Kidney tubule cell (primary cell): ENCODE results near the gene CAND1.
A peak's percentile ranks its signal among the peaks of the same experiment; 100 is the strongest.

ENCODE experiments used
- DNase-seq: peaks from one replicate; pipeline ENCODE4 v3.0.0-alpha.2; 2018; ENCODE audit warnings: low spot score

Gene CAND1

GRCh38 chr12:67280572-67280971, 11.4 kb downstream of the CAND1 start:
- no peak for DNase-seq

GRCh38 chr12:67284561-67284960, 15.4 kb downstream of the CAND1 start:
- DNase-seq: no peak

- no peak for DNase-seq
Measured at GRCh38 chr12:67286257-67286656, 17.1 kb downstream of the CAND1 start.

GRCh38 chr12:67287311-67287710, 18.2 kb downstream of the CAND1 start:
- DNase-seq: no peak

GRCh38 chr12:67288561-67288960, 19.4 kb downstream of the CAND1 start:
- DNase-seq: no peak

GRCh38 chr12:67290378-67290777, 21.2 kb downstream of the CAND1 start:
- DNase-seq: no peak

- DNase-seq: no peak
Measured at GRCh38 chr12:67299526-67299925, 30.4 kb downstream of the CAND1 start.

- DNase-seq: no peak
Measured at GRCh38 chr12:67299926-67300325, 30.8 kb downstream of the CAND1 start.

GRCh38 chr12:67302162-67302561, 33.0 kb downstream of the CAND1 start:
- no peak for DNase-seq

GRCh38 chr12:67305544-67305943, 36.4 kb downstream of the CAND1 start:
- no peak for DNase-seq

GRCh38 chr12:67306712-67307111, 37.6 kb downstream of the CAND1 start:
- no peak for DNase-seq

- DNase-seq: no peak
Measured at GRCh38 chr12:67315661-67316060, 46.5 kb downstream of the CAND1 start.

- peak; percentile 94 for DNase-seq
Measured at GRCh38 chr12:67318786-67319185, 49.6 kb downstream of the CAND1 start.

- no peak for DNase-seq
Measured at GRCh38 chr12:67319936-67320335, 50.8 kb downstream of the CAND1 start.

- peak; percentile 87 for DNase-seq
Measured at GRCh38 chr12:67320614-67321295, 51.6 kb downstream of the CAND1 start.

- no peak for DNase-seq
Measured at GRCh38 chr12:67322580-67322979, 53.4 kb downstream of the CAND1 start.

- DNase-seq: no peak
Measured at GRCh38 chr12:67323007-67323406, 53.8 kb downstream of the CAND1 start.

GRCh38 chr12:67326637-67327036, 57.5 kb downstream of the CAND1 start:
- DNase-seq: no peak

GRCh38 chr12:67327466-67327865, 58.3 kb downstream of the CAND1 start:
- DNase-seq: no peak

GRCh38 chr12:67331123-67331522, 62.0 kb downstream of the CAND1 start:
- DNase-seq: no peak

GRCh38 chr12:67331828-67332227, 62.7 kb downstream of the CAND1 start:
- no peak for DNase-seq

- DNase-seq: peak; percentile 60
Measured at GRCh38 chr12:67333649-67334048, 64.5 kb downstream of the CAND1 start.

- no peak for DNase-seq
Measured at GRCh38 chr12:67338426-67338825, 69.3 kb downstream of the CAND1 start.

- no peak for DNase-seq
Measured at GRCh38 chr12:67339530-67339929, 70.4 kb downstream of the CAND1 start.
